IPS-18c (cell line): ENCODE results near the gene C11orf65.
"Not testable (repeated sequence)": the region's sequence is repeated elsewhere in the genome, so short reads cannot be mapped to it uniquely, and the experiment has no call there.

Experiments used
- H3K4me3 ChIP-seq: 2 replicates; pipeline ENCODE4 v1.7.0; 2013; ENCODE audit warnings: low read depth, mild to moderate bottlenecking, low read length, moderate library complexity; ENCODE audit not compliant: insufficient read depth
- H3K9me3 ChIP-seq: one replicate; pipeline ENCODE4 v1.6.1; 2013; ENCODE audit warnings: mild to moderate bottlenecking, low read length, moderate library complexity; ENCODE audit not compliant: control insufficient read depth, insufficient read depth

C11orf65 gene

GRCh38 chr11:108402241-108402640, 65.1 kb downstream of the C11orf65 start:
- Histone ChIP-seq H3K4me3 (no peak overlapping the region), H3K9me3 (no peaks in the 10 kb centered on the region)

DNA sequence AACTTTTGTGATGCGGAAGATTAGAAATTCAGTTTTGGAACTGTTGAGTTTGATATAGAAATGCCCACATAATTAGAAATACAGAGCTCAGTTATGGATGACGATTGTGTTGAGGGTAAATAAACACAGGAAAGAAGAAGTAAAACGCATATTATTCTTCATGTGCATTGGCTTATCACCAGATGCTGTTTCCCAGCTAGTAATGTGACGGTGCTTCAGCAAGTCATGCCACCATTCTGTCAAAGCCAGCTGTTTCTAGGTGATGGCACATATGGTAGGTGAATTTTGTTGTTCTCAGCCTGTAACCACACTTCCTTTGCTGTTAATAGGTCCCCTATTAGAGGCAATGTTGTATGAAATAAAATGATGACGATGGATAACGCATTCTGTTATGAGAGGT, 68.9 kb downstream of the C11orf65 start:
- no peak overlapping the region for H3K4me3 ChIP-seq
- no peaks in the 10 kb centered on the region for H3K9me3 ChIP-seq

- H3K4me3 ChIP-seq, H3K9me3 ChIP-seq: not testable (repeated sequence)
Measured at GRCh38 chr11:108396672-108397071, 70.7 kb downstream of the C11orf65 start.

DNA sequence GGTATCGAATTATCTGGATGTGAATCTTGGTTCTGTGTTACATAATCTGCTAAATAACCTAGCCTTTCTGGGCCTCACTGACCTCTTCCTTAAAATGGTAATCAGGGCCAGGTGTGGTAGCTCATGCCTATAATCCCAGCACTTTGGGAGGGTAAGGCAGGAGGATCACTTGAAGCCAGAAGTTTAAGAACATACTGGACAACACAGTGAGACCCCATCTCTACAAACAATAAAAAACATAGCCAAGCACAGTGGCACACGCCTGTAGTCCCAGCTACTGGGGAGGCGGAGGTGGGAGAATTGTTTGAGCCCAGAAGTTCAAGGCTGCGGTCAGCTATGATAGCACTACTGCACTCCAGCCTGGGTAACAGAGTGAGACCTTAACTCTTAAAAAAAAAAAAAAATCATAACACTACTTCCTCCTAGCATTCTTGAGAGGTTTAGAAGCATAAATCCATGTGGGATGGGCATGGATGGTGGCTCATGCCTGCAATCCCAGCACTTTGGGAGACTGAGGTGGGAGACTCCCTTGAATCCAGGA, 72.5 kb downstream of the C11orf65 start:
- H3K4me3 ChIP-seq: no peak overlapping the region
- H3K9me3 ChIP-seq: no peaks in the 10 kb centered on the region

DNA sequence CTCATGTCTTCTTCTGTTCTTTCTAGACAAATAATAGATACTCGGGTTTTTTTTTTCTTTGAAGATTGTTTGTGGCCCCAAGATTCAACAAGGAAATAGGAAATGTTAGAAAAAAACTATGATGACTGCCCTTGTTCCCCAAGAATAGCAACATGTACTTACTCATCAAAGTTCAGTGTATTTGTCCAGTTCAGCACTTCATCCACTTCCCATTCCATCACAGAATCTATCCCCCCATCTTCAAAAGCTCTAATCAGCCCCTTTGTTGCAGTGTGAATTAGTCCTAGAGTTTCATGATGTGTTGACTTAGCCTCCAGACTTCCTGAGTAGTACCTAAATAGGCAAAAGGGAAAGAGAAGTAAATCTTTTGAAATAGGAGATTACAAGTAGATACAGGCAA, 74.3 kb downstream of the C11orf65 start:
- Histone ChIP-seq H3K9me3 (no peaks in the 10 kb centered on the region), H3K4me3 (no peak overlapping the region)

GRCh38 chr11:108392353-108392752, 75.0 kb downstream of the C11orf65 start:
- no peaks in the 10 kb centered on the region for H3K9me3 ChIP-seq
- H3K4me3 ChIP-seq: no peak overlapping the region

- no peak overlapping the region for H3K4me3 ChIP-seq
- no peaks in the 10 kb centered on the region for H3K9me3 ChIP-seq
Measured at GRCh38 chr11:108388576-108388975, 78.8 kb downstream of the C11orf65 start.

GRCh38 chr11:108373505-108373904, 93.8 kb downstream of the C11orf65 start:
- not testable (repeated sequence) for H3K4me3 ChIP-seq, H3K9me3 ChIP-seq

DNA sequence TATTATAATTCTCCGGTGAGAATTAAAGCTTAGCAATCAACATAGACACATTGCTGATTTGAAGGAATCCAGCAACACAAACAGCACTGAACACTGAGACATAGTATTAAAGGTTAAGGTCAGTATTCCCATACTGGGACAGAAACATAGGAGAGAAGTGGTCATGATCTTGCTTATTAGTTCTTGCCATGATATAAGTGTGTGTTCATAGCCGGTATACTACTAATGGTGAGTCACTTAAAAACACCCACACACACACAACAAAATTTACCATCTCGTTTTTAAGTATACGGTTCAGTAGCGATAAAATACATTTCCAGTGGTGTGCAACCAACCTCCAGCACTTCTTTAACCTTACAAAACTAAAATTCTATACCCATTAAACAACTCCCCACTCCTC, 96.3 kb downstream of the C11orf65 start:
- Histone ChIP-seq H3K9me3 (no peaks in the 10 kb centered on the region), H3K4me3 (no peak overlapping the region)

DNA sequence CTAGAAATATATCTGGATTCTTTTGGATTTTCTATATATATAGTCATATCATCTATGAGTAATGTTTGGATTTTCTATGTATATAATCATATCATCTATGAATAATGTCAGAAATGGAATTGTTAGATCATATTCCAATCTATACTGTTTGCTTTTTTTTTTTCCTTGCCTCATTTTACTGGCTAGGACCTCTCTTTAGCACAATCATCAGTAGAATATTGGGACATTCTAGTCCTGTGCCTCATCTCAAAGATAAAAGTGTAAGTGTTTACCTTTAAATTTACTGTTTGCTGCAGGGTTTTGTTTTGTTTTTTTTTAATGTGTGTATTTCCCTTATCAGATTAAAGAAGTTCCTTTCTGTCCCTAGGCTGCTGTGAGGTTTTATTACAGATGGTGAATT, 97.0 kb downstream of the C11orf65 start:
- Histone ChIP-seq H3K9me3 (no peaks in the 10 kb centered on the region), H3K4me3 (no peak overlapping the region)

DNA sequence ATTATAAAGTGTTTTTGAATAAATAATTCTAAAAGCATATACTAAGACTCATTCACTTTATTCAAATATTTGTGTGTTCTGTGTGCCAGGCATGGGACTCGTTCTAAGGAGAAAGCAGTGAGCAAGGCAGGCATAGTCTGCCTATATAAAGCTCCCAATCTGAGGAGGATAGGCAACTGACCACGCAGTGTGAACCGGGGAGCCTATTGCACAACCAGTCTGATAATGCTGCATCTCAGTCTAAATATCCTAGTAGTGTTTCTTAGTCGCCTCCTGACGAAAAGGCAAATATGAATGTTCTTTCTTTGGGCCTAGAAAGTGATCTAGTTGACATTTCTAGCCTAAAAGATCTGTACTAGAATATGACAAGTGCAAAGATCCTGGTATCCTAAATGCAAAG, 98.3 kb downstream of the C11orf65 start:
- no peaks in the 10 kb centered on the region for H3K9me3 ChIP-seq
- H3K4me3 ChIP-seq: no peak overlapping the region

- no peaks in the 10 kb centered on the region for H3K9me3 ChIP-seq
- H3K4me3 ChIP-seq: no peak overlapping the region
Measured at GRCh38 chr11:108368134-108368533, 99.2 kb downstream of the C11orf65 start.

DNA sequence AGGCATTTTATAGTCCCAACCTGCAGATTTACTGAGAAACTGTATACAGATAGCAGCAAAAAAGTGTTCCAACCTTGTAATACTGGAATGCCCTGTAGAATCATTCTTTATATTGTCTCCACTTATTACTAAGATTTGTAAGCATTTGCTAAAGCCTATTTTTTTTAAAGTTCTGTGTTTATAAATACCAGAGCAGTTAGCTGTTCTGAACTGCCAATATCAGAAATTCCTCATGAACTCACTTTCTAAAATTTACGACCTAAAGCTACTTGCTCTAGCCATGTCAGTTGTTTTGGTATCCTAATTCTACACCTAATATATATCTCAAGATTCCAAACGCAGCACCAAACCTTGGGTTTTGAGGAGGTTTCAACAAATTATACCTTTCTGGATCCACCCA, 103.2 kb downstream of the C11orf65 start:
- H3K4me3 ChIP-seq: no peak overlapping the region
- no peaks in the 10 kb centered on the region for H3K9me3 ChIP-seq

- Histone ChIP-seq H3K9me3 (no peaks in the 10 kb centered on the region), H3K4me3 (no peak overlapping the region)
Measured at GRCh38 chr11:108351468-108351867, 115.9 kb downstream of the C11orf65 start.

DNA sequence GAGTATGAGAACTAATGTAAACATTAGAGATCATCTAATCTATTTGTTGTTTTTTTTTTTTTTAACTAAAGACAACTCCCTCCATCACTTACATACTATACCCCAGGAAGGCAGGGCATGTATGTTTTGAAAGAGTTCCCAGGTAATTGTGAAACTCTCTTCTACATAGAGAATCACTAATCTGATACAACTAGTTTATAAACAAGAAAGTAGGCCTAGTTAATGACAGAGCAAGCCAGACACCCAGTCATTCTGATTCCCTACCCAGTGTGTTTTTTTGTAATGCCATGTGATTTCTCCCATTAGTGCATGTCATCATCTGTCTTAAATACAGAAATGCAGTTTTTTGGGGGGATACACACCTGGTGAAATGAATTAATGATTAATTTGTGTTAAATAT, 120.9 kb downstream of the C11orf65 start:
- no peak overlapping the region for H3K4me3 ChIP-seq
- H3K9me3 ChIP-seq: no peaks in the 10 kb centered on the region

GRCh38 chr11:108345767-108346166, 121.6 kb downstream of the C11orf65 start:
- Histone ChIP-seq H3K9me3 (no peaks in the 10 kb centered on the region), H3K4me3 (no peak overlapping the region)

GRCh38 chr11:108343714-108344113, 123.6 kb downstream of the C11orf65 start:
- no peaks in the 10 kb centered on the region for H3K9me3 ChIP-seq
- no peak overlapping the region for H3K4me3 ChIP-seq

DNA sequence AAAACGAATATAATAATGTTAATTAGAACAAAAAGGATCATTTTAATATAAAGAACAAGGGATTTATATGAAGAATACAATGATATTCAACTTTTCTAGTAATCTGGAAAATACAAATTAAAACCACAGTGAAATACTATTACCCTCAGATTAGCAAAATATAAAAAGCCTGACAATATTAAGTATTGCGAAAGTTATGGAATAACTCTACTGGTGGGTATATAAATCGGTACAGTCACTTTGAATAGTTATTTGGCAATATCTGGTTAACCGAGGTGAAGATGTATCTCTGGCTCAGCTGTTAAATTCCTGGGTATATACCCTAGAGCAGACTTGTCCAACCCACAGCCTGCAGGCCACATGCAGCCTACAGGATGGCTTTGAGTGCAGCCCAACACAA, 125.7 kb downstream of the C11orf65 start:
- Histone ChIP-seq H3K4me3 (no peak overlapping the region), H3K9me3 (no peaks in the 10 kb centered on the region)

DNA sequence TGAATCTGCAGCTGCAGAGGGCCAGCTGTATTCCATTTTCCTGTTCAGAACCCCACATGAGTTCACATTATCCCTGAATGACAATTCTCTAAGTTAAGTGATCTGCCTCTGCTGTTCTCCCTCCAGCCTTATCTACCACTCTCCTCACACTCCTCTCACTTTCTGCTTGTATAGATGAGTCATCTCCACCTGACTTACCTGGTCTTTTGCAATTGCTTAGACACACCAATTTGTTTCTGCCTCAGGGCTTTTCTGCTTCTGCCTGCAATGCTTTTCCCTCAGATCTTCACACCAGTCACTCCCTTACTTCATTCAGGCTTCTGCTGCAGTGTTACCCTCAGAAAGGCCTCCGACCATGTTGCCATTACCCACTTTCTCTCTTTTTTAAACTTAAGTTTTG, 126.4 kb downstream of the C11orf65 start:
- H3K4me3 ChIP-seq: no peak overlapping the region
- H3K9me3 ChIP-seq: no peaks in the 10 kb centered on the region
